Measurements from ENCODE around the gene DPH6. TPM values are rescaled to one million over a fixed set of nuclear protein-coding genes. Genes with fewer than 3 reads are reported as not detected.
"Not testable (repeated sequence)": the region's sequence is repeated elsewhere in the genome, so short reads cannot be mapped to it uniquely, and the experiment has no call there.

The DPH6 gene
- total RNA-seq, 3 donors from 2014 or later (not counting 1 experiment from before 2014, with no cell fraction given) = 10.8 to 13.3 (median 13.1) TPM

DNA sequence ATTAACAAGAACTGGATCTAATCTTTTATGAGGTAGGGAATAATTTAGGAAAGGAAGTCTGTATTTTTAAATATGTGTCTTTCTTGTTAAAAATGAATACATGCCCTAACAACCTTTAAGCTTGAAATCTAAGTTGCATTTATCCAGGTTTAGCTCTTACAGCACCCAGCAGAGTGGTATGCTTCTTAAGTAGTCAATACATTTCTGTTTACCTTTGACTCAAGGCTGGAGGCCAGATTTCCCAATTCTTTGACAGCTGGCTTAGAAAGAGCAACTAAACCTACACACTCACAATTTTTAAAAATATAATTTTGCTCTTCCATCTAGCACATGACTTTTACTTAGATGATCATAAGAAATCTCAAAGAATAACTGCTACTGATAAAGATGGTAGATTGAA lies 148.9 kb downstream of the DPH6 start:
- Histone ChIP-seq H3K27me3 (ENCODE audit: control insufficient read depth, insufficient read depth, low read length) (no peaks in the 10 kb centered on the region), H3K27ac (ENCODE audit: low read length) (no peak overlapping the region), H3K4me1 (ENCODE audit: control insufficient read depth, insufficient read depth, low read length) (no peaks in the 10 kb centered on the region), H3K9me3 (ENCODE audit: control insufficient read depth, insufficient read depth, low read length) (no peaks in the 10 kb centered on the region), H3K4me3 (ENCODE audit: low read length) (no peak overlapping the region), H3K36me3 (ENCODE audit: control insufficient read depth, insufficient read depth, low read length) (no peaks in the 10 kb centered on the region)
- Mint-ChIP-seq H3K27me3 (ENCODE audit: low read depth in 2 of 2) (no peaks in the 10 kb centered on the region), H3K4me3 (no peak overlapping the region), H3K27ac (no peak overlapping the region), H3K4me1 (no peaks in the 10 kb centered on the region), H3K36me3 (peaks cover 6% of the 10 kb centered on the region), H3K9me3 (peaks cover 3 to 6% of the 10 kb centered on the region in 2 donors)
- DNase-seq (no peak), ATAC-seq (no peak)
- TF ChIP-seq, protein P1, sequence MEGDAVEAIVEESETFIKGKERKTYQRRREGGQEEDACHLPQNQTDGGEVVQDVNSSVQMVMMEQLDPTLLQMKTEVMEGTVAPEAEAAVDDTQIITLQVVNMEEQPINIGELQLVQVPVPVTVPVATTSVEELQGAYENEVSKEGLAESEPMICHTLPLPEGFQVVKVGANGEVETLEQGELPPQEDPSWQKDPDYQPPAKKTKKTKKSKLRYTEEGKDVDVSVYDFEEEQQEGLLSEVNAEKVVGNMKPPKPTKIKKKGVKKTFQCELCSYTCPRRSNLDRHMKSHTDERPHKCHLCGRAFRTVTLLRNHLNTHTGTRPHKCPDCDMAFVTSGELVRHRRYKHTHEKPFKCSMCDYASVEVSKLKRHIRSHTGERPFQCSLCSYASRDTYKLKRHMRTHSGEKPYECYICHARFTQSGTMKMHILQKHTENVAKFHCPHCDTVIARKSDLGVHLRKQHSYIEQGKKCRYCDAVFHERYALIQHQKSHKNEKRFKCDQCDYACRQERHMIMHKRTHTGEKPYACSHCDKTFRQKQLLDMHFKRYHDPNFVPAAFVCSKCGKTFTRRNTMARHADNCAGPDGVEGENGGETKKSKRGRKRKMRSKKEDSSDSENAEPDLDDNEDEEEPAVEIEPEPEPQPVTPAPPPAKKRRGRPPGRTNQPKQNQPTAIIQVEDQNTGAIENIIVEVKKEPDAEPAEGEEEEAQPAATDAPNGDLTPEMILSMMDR (IDR thresholded peaks at IDR 0.05) = no peak
- intact Hi-C loops (cut with micrococcal nuclease) = no loop called here

DNA sequence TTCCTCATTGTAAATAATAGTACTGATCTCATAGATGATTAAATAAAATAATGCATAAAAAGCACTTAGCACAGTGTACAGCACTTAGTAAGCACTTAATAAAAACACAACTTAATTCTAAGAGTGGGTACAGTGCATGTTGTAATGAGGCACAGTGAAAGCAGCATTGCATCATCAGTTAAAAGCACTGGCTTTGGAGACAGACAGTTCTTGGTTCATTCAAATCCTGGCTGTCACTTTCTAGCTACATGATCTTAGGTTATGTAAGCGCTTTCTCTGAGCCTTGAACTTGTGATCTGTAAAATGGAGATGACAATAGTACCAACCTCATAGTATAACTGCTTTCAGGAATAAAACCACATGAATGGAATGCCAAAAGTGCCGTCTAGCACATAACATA lies 151.5 kb downstream of the DPH6 start:
- no peak overlapping the region for H3K27ac ChIP-seq (ENCODE audit: low read length)
- DNase-seq (no peak), ATAC-seq (no peak)
- no peaks in the 10 kb centered on the region for H3K9me3 ChIP-seq (ENCODE audit: control insufficient read depth, insufficient read depth, low read length)
- Mint-ChIP-seq H3K27me3 (ENCODE audit: low read depth in 2 of 2) (no peaks in the 10 kb centered on the region), H3K27ac (no peak overlapping the region), H3K4me1 (no peaks in the 10 kb centered on the region), H3K36me3 (no peaks in the 10 kb centered on the region), H3K4me3 (no peak overlapping the region), H3K9me3 (peaks cover 3% of the 10 kb centered on the region in 2 donors)
- H3K4me3 ChIP-seq (ENCODE audit: low read length) = no peak overlapping the region
- intact Hi-C loops (cut with micrococcal nuclease) = no loop called here
- TF ChIP-seq, protein P1 (IDR thresholded peaks at IDR 0.05) = no peak
- H3K36me3 ChIP-seq (ENCODE audit: control insufficient read depth, insufficient read depth, low read length) = no peaks in the 10 kb centered on the region
- 100% methylated on average over 1 of the region's 2 CpGs for WGBS (ENCODE audit: insufficient coverage)
- no peaks in the 10 kb centered on the region for H3K27me3 ChIP-seq (ENCODE audit: control insufficient read depth, insufficient read depth, low read length)
- H3K4me1 ChIP-seq (ENCODE audit: control insufficient read depth, insufficient read depth, low read length) = no peaks in the 10 kb centered on the region

DNA sequence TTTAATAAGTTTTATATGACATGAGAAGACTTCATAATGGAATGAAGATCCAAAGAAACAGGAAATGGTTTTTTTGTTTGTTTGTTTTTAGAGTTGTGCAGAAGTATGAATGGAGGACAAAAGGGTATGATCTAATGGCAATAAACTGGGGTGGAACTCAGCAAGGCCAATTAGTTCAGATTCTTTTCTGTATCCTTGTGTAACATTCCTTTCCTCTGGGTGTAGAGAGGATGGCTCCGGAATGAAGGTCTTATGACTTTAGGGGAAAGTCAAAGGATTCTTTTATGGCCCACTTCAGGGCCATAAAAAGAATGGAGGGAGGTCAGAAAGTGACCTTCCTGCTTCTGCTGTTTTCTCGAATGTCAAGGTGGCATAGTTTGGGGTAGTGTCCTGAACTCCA lies 152.6 kb downstream of the DPH6 start:
- Mint-ChIP-seq H3K4me3 (no peak overlapping the region), H3K27ac (no peak overlapping the region), H3K27me3 (ENCODE audit: low read depth in 2 of 2) (no peaks in the 10 kb centered on the region), H3K36me3 (no peaks in the 10 kb centered on the region), H3K9me3 (peaks cover 3 to 4% of the 10 kb centered on the region in 2 donors), H3K4me1 (no peaks in the 10 kb centered on the region)
- H3K4me1 ChIP-seq (ENCODE audit: control insufficient read depth, insufficient read depth, low read length) = no peaks in the 10 kb centered on the region
- 89% methylated on average over 2 of the region's 2 CpGs for WGBS (ENCODE audit: insufficient coverage)
- no peak for ATAC-seq
- no peak overlapping the region for H3K27ac ChIP-seq (ENCODE audit: low read length)
- no peaks in the 10 kb centered on the region for H3K36me3 ChIP-seq (ENCODE audit: control insufficient read depth, insufficient read depth, low read length)
- H3K27me3 ChIP-seq (ENCODE audit: control insufficient read depth, insufficient read depth, low read length) = no peaks in the 10 kb centered on the region
- no peak for DNase-seq
- H3K4me3 ChIP-seq (ENCODE audit: low read length) = no peak overlapping the region
- intact Hi-C loops (cut with micrococcal nuclease) = no loop called here
- TF ChIP-seq, protein P1 (IDR thresholded peaks at IDR 0.05) = no peak
- H3K9me3 ChIP-seq (ENCODE audit: control insufficient read depth, insufficient read depth, low read length) = no peaks in the 10 kb centered on the region

DNA sequence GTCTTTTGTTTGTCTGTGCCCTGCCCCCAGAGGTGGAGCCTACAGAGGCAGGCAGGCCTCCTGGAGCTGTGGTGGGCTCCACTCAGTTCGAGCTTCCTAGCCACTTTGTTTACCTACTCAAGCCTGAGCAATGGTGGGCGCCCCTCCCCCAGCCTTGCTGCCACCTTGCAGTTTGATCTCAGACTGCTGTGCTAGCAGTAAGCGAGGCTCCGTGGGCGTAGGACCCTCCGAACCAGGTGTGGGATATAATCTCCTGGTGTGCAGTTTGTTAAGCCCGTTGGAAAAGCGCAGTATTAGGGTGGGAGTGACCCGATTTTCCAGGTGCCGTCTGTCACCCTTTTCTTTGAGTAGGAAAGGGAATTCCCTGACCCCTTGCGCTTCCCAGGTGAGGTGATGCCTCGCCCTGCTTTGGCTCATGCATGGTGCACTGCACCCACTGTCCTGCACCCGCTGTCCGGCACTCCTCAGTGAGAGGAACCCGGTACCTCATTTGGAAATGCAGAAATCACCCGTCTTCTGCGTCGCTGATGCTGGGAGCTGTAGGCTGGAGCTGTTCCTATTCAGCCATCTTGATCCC lies 154.5 kb downstream of the DPH6 start:
- H3K9me3 Mint-ChIP-seq; H3K4me1 Mint-ChIP-seq; H3K27ac Mint-ChIP-seq; H3K4me1 ChIP-seq (ENCODE audit: control insufficient read depth, insufficient read depth, low read length); H3K36me3 Mint-ChIP-seq; H3K27me3 Mint-ChIP-seq (ENCODE audit: low read depth in 2 of 2); H3K27ac ChIP-seq (ENCODE audit: low read length); H3K9me3 ChIP-seq (ENCODE audit: control insufficient read depth, insufficient read depth, low read length); H3K4me3 Mint-ChIP-seq; intact Hi-C loops (cut with micrococcal nuclease); H3K4me3 ChIP-seq (ENCODE audit: low read length); H3K36me3 ChIP-seq (ENCODE audit: control insufficient read depth, insufficient read depth, low read length); DNase-seq; H3K27me3 ChIP-seq (ENCODE audit: control insufficient read depth, insufficient read depth, low read length); ATAC-seq: not testable (repeated sequence)
- 97% methylated on average over 17 of the region's 18 CpGs for WGBS (ENCODE audit: insufficient coverage)
